ENCODE results near the gene ELFN2. TPM values are rescaled to one million over a fixed set of nuclear protein-coding genes. Genes with fewer than 3 reads are reported as not detected.

ELFN2 gene
- total RNA-seq, 2 donors from 2014 or later = not detected

GRCh38 chr22:37362621-37363020 lies 64.7 kb downstream of the ELFN2 start:
- Histone ChIP-seq H3K9me3 (no peaks in the 10 kb centered on the region), H3K27ac (no peak overlapping the region), H3K4me3 (no peak overlapping the region), H3K27me3 (replicated peaks; ENCODE audit: insufficient read depth) (no peaks in the 10 kb centered on the region), H3K4me1 (ENCODE audit: control insufficient read depth in 1 of 2, low read depth in 2 of 2) (no peaks in the 10 kb centered on the region), H3K36me3 (no peaks in the 10 kb centered on the region)
- DNase-seq (ENCODE audit: low spot score) (no peak), ATAC-seq (ENCODE audit: insufficient number of reproducible peaks, low FRiP score, low read depth) (no peak)
- TF ChIP-seq, protein P1, sequence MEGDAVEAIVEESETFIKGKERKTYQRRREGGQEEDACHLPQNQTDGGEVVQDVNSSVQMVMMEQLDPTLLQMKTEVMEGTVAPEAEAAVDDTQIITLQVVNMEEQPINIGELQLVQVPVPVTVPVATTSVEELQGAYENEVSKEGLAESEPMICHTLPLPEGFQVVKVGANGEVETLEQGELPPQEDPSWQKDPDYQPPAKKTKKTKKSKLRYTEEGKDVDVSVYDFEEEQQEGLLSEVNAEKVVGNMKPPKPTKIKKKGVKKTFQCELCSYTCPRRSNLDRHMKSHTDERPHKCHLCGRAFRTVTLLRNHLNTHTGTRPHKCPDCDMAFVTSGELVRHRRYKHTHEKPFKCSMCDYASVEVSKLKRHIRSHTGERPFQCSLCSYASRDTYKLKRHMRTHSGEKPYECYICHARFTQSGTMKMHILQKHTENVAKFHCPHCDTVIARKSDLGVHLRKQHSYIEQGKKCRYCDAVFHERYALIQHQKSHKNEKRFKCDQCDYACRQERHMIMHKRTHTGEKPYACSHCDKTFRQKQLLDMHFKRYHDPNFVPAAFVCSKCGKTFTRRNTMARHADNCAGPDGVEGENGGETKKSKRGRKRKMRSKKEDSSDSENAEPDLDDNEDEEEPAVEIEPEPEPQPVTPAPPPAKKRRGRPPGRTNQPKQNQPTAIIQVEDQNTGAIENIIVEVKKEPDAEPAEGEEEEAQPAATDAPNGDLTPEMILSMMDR (IDR thresholded peaks at IDR 0.05) = no peak

DNA sequence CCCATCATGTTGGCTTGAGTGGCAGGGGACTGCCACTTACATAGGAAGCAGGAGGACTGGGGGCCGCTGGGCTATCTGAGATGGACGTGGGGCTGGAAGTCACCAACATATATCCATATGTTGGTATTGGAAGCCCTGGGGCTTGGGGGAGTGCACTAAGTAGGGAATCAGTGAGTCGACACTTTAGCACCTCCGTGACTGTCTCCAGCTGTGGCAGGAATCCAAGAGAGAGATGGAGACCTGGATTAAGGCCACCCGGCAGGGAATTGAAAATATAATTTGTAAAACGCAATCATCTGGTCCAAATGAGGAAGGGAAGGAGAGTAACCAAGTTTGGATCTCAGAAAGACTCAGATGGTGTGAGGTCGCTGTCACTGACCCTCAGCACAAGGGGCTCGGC lies 68.4 kb downstream of the ELFN2 start:
- Histone ChIP-seq H3K36me3 (no peaks in the 10 kb centered on the region), H3K4me1 (ENCODE audit: control insufficient read depth in 1 of 2, low read depth in 2 of 2) (no peaks in the 10 kb centered on the region), H3K9me3 (no peaks in the 10 kb centered on the region), H3K27me3 (replicated peaks; ENCODE audit: insufficient read depth) (no peaks in the 10 kb centered on the region), H3K4me3 (no peak overlapping the region), H3K27ac (no peak overlapping the region)
- DNase-seq (ENCODE audit: low spot score) = no peak
- TF ChIP-seq, protein P1 (IDR thresholded peaks at IDR 0.05) = no peak
- no peak for ATAC-seq (ENCODE audit: insufficient number of reproducible peaks, low FRiP score, low read depth)

GRCh38 chr22:37358386-37358785 lies 68.9 kb downstream of the ELFN2 start:
- DNase-seq (ENCODE audit: low spot score) = no peak
- Histone ChIP-seq H3K36me3 (no peaks in the 10 kb centered on the region), H3K4me3 (no peak overlapping the region), H3K27ac (no peak overlapping the region), H3K4me1 (ENCODE audit: control insufficient read depth in 1 of 2, low read depth in 2 of 2) (no peaks in the 10 kb centered on the region), H3K9me3 (no peaks in the 10 kb centered on the region), H3K27me3 (replicated peaks; ENCODE audit: insufficient read depth) (no peaks in the 10 kb centered on the region)
- ATAC-seq (ENCODE audit: insufficient number of reproducible peaks, low FRiP score, low read depth) = no peak
- TF ChIP-seq, protein P1 (IDR thresholded peaks at IDR 0.05) = no peak

DNA sequence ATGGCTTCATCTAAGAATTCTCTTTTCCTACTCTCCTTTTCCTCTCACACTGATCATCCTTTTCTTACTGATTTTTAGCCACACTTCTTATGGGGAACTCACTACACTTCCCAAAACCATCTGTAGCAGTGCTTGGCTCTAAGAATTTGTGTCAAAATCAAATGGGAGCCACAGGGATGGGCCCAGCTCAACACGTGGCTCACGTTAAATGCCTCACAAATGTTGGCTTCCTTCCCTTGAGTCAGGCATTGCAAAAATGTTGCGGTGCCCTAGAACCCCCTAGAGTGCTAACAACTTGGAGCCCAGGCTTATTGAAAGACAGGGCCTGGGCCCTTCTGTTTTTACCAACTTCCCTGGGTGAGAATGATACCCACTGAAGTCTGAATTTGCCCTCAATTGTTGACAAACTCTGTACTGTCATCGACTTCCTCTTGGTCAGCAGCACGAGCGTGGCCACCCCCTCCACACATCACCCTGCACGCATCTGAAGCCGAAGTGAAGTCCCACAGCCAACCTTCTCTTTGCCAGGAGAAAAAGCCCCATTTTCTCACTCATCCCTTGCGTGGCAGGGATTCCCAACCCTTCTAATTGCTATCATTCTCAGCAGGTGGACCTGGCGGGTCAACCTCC lies 69.7 kb downstream of the ELFN2 start:
- DNase-seq (ENCODE audit: low spot score) = no peak
- TF ChIP-seq, protein P1 (IDR thresholded peaks at IDR 0.05) = no peak
- no peak for ATAC-seq (ENCODE audit: insufficient number of reproducible peaks, low FRiP score, low read depth)
- Histone ChIP-seq H3K9me3 (no peaks in the 10 kb centered on the region), H3K36me3 (no peaks in the 10 kb centered on the region), H3K27me3 (replicated peaks; ENCODE audit: insufficient read depth) (no peaks in the 10 kb centered on the region), H3K4me3 (no peak overlapping the region), H3K4me1 (ENCODE audit: control insufficient read depth in 1 of 2, low read depth in 2 of 2) (no peaks in the 10 kb centered on the region), H3K27ac (no peak overlapping the region)

GRCh38 chr22:37356922-37357321 lies 70.4 kb downstream of the ELFN2 start:
- no peak for ATAC-seq (ENCODE audit: insufficient number of reproducible peaks, low FRiP score, low read depth)
- no peaks in the 10 kb centered on the region for H3K4me1 ChIP-seq (ENCODE audit: control insufficient read depth in 1 of 2, low read depth in 2 of 2)
- no peaks in the 10 kb centered on the region for H3K9me3 ChIP-seq
- no peak overlapping the region for H3K4me3 ChIP-seq
- no peak for DNase-seq (ENCODE audit: low spot score)
- no peaks in the 10 kb centered on the region for H3K36me3 ChIP-seq
- TF ChIP-seq, protein P1 (IDR thresholded peaks at IDR 0.05) = no peak
- H3K27me3 ChIP-seq (replicated peaks; ENCODE audit: insufficient read depth) = no peaks in the 10 kb centered on the region
- no peak overlapping the region for H3K27ac ChIP-seq

Data from thoracic aorta (tissue), 2 donors.